ENCODE data around the gene TSHZ2. TPM values are rescaled to one million over a fixed set of nuclear protein-coding genes. Genes with fewer than 3 reads are reported as not detected.

The TSHZ2 gene
- total RNA-seq, 1 donor from 2014 or later, result 30.4 TPM

GRCh38 chr20:52994184-52994970 is 22.2 kb downstream of the TSHZ2 start:
- Histone ChIP-seq H3K4me3 (no peak overlapping the region), H3K36me3 (no peaks in the 10 kb centered on the region), H3K27ac (no peak overlapping the region), H3K27me3 (no peaks in the 10 kb centered on the region), H3K9me3 (no peaks in the 10 kb centered on the region), H3K4me1 (peaks cover 23% of the 10 kb centered on the region)
- intact Hi-C loops (cut with DNase I), result no loop called here
- no peak for TF ChIP-seq POLR2A (IDR thresholded peaks at IDR 0.05)
- no peak for TF ChIP-seq CTCF (IDR thresholded peaks at IDR 0.05)
- TF ChIP-seq POLR2AphosphoS5 (IDR thresholded peaks at IDR 0.05; ENCODE audit: insufficient read depth in 1 of 2, low read depth in 1 of 2), result no peak
- DNase-seq (ENCODE audit: extremely low spot score in 2 of 2), result no peak

- Histone ChIP-seq H3K36me3 (no peaks in the 10 kb centered on the region), H3K4me1 (peaks cover 23% of the 10 kb centered on the region), H3K27me3 (no peaks in the 10 kb centered on the region), H3K9me3 (no peaks in the 10 kb centered on the region), H3K27ac (no peak overlapping the region), H3K4me3 (no peak overlapping the region)
- intact Hi-C loops (cut with DNase I), result no loop called here
- no peak for TF ChIP-seq POLR2A (IDR thresholded peaks at IDR 0.05)
- no peak for TF ChIP-seq POLR2AphosphoS5 (IDR thresholded peaks at IDR 0.05; ENCODE audit: insufficient read depth in 1 of 2, low read depth in 1 of 2)
- TF ChIP-seq CTCF (IDR thresholded peaks at IDR 0.05), result no peak
- DNase-seq (ENCODE audit: extremely low spot score in 2 of 2), result no peak
Observed at GRCh38 chr20:52996130-52996529, 24.0 kb downstream of the TSHZ2 start.

- Histone ChIP-seq H3K4me3 (no peak overlapping the region), H3K27ac (no peak overlapping the region), H3K9me3 (no peaks in the 10 kb centered on the region), H3K27me3 (no peaks in the 10 kb centered on the region), H3K4me1 (peaks cover 22% of the 10 kb centered on the region), H3K36me3 (no peaks in the 10 kb centered on the region)
- no peak for DNase-seq (ENCODE audit: extremely low spot score in 2 of 2)
- no peak for TF ChIP-seq POLR2AphosphoS5 (IDR thresholded peaks at IDR 0.05; ENCODE audit: insufficient read depth in 1 of 2, low read depth in 1 of 2)
- intact Hi-C loops (cut with DNase I), result no loop called here
Observed at GRCh38 chr20:52996658-52997057, 24.5 kb downstream of the TSHZ2 start.

- H3K4me3 ChIP-seq, result no peak overlapping the region
- H3K9me3 ChIP-seq, result no peaks in the 10 kb centered on the region
- H3K27me3 ChIP-seq, result no peaks in the 10 kb centered on the region
- H3K36me3 ChIP-seq, result no peaks in the 10 kb centered on the region
- TF ChIP-seq CTCF (IDR thresholded peaks at IDR 0.05), result no peak
- no peak for TF ChIP-seq POLR2A (IDR thresholded peaks at IDR 0.05)
- no peak for TF ChIP-seq POLR2AphosphoS5 (IDR thresholded peaks at IDR 0.05; ENCODE audit: insufficient read depth in 1 of 2, low read depth in 1 of 2)
- H3K4me1 ChIP-seq, result peaks cover 8% of the 10 kb centered on the region
- no peak for DNase-seq (ENCODE audit: extremely low spot score in 2 of 2)
- intact Hi-C loops (cut with DNase I), result no loop called here
- H3K27ac ChIP-seq, result no peak overlapping the region
Observed at GRCh38 chr20:52998268-52998667, 26.1 kb downstream of the TSHZ2 start.

GRCh38 chr20:52999040-52999439 is 26.9 kb downstream of the TSHZ2 start:
- no peak for DNase-seq (ENCODE audit: extremely low spot score in 2 of 2)
- intact Hi-C loops (cut with DNase I), result no loop called here

More at GRCh38 chr20:52999040-52999439, 26.9 kb downstream of the TSHZ2 start:
- no peaks in the 10 kb centered on the region for H3K27me3 ChIP-seq
- TF ChIP-seq POLR2A (IDR thresholded peaks at IDR 0.05), result no peak
- TF ChIP-seq CTCF (IDR thresholded peaks at IDR 0.05), result no peak
- no peak for TF ChIP-seq POLR2AphosphoS5 (IDR thresholded peaks at IDR 0.05; ENCODE audit: insufficient read depth in 1 of 2, low read depth in 1 of 2)
- no peaks in the 10 kb centered on the region for H3K36me3 ChIP-seq
- no peak overlapping the region for H3K4me3 ChIP-seq
- no peak overlapping the region for H3K27ac ChIP-seq
- no peaks in the 10 kb centered on the region for H3K9me3 ChIP-seq
- H3K4me1 ChIP-seq, result no peaks in the 10 kb centered on the region

All from vagina (tissue), 2 donors.